Endodermal cell (in vitro differentiated cells): ENCODE measurements around the gene AMBRA1. TPM values are rescaled to one million over a fixed set of nuclear protein-coding genes. Genes with fewer than 3 reads are reported as not detected.

ENCODE experiments used
- DNase-seq: peaks from one replicate; pipeline ENCODE4 v3.0.0-alpha.2; 2017
- H3K27ac ChIP-seq: 2 replicates; pipeline ENCODE4 v1.5.1; 2013; ENCODE audit warnings: mild to moderate bottlenecking, low read depth, low read length, moderate library complexity
- H3K27me3 ChIP-seq: 2 replicates; pipeline ENCODE4 v1.6.1; 2013; ENCODE audit warnings: mild to moderate bottlenecking, low read length, moderate library complexity; ENCODE audit not compliant: insufficient read depth, control insufficient read depth, poor library complexity, severe bottlenecking
- H3K36me3 ChIP-seq: 2 replicates; pipeline ENCODE4 v1.7.0; 2013; ENCODE audit warnings: mild to moderate bottlenecking, low read length, moderate library complexity; ENCODE audit not compliant: control insufficient read depth, insufficient read depth
- H3K4me1 ChIP-seq: one replicate; pipeline ENCODE4 v1.7.0; 2013; ENCODE audit warnings: low read length; ENCODE audit not compliant: control insufficient read depth, insufficient read depth
- H3K4me3 ChIP-seq: 2 replicates; pipeline ENCODE4 v1.5.1; 2013; ENCODE audit warnings: mild to moderate bottlenecking, low read length, moderate library complexity
- H3K9ac ChIP-seq: 2 replicates; pipeline ENCODE4 v1.6.1; 2013; ENCODE audit warnings: mild to moderate bottlenecking, low read length, moderate library complexity; ENCODE audit not compliant: poor library complexity, severe bottlenecking; ENCODE audit errors: extremely low read depth
- H3K9me3 ChIP-seq: 2 replicates; pipeline ENCODE4 v1.6.1; 2013; ENCODE audit warnings: mild to moderate bottlenecking, low read length, moderate library complexity; ENCODE audit not compliant: control insufficient read depth
- H3K27ac Mint-ChIP-seq: 2 replicates; pipeline ENCODE4 v1.8.0; 2020; ENCODE audit warnings: mixed read lengths
- H3K27me3 Mint-ChIP-seq: 2 replicates; pipeline ENCODE4 v1.8.0; 2021; ENCODE audit warnings: mild to moderate bottlenecking, mixed read lengths; ENCODE audit not compliant: insufficient read depth
- H3K36me3 Mint-ChIP-seq: 2 replicates; pipeline ENCODE4 v1.8.0; 2020; ENCODE audit warnings: low read depth, mixed read lengths
- H3K4me1 Mint-ChIP-seq: 2 replicates; pipeline ENCODE4 v1.8.0; 2020; ENCODE audit warnings: mixed read lengths
- H3K4me3 Mint-ChIP-seq: 2 replicates; pipeline ENCODE4 v1.8.0; 2020; ENCODE audit warnings: mild to moderate bottlenecking, moderate library complexity, mixed read lengths
- H3K9me3 Mint-ChIP-seq: 2 replicates; pipeline ENCODE4 v1.8.0; 2020; ENCODE audit warnings: mild to moderate bottlenecking, mixed read lengths
- WGBS, 2 experiments: methylation state at CpG; one replicate each; pipeline versions ENCODE4 v1.1.5 to v1.1.7; 2013; ENCODE audit warnings: missing lambda C conversion rate in 2 of 2, mixed read lengths in 1 of 2; ENCODE audit not compliant: insufficient coverage in 1 of 2, insufficient read length in 1 of 2; 5-methylcytosine and 5-hydroxymethylcytosine counted together
- total RNA-seq, 2 donors: library from RNA; stranded (reverse); fragmentation: NEBNext Ultra II Directional in 1 of 2; extraction: Animal tissue kit (Norgen Biotek cat#: 25700) in 1 of 2; gene quantifications; 2 replicates in 1 of 2; 3 replicates in 1 of 2; pipeline ENCODE4 v1.2.1, GENCODE V29; 2021
- TF ChIP-seq, protein P1 (sequence below): fragments of 200-600 bp; sonication (generic); conservative IDR thresholded peaks from 2 replicates; pipeline ENCODE4 v1.5.0; 2021; ENCODE audit warnings: antibody characterized with exemption, mild to moderate bottlenecking

The AMBRA1 gene
- total RNA-seq, 2 donors from 2014 or later: 54.5 to 67.8 TPM

DNA sequence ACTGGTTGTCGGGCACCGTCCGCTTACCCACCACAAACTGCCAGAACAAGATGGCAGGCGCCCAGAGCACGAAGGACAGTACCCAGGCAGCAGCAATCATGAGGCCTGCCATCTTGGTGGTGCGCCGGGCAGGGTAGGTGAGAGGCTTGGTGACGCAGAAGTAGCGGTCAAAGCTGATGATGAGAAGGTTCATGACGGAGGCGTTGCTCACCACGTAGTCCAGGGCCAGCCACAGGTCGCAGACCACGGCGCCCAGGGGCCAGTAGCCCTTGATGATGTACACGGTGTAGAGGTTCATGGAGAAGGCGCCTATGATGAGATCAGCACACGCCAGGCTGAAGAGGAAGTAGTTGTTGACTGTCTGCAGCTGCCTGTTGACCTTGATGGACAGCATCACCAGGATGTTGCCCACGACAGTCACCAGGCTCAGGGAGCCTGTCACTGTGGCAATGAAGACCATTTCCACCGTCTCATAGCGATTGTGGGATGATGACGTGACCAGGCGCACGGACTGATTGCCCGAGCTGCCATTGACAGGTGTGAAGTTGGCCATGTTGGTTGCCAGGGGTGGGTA, 207.7 kb downstream of the AMBRA1 start:
- Histone ChIP-seq H3K4me1 (peaks cover 21% of the 10 kb centered on the region), H3K27ac (no peak overlapping the region), H3K27me3 (peaks cover 66% of the 10 kb centered on the region), H3K36me3 (peaks cover 12% of the 10 kb centered on the region), H3K9me3 (no peaks in the 10 kb centered on the region), H3K4me3 (no peak overlapping the region), H3K9ac (no peak overlapping the region)
- peaks cover 12% of the 10 kb centered on the region for H3K36me3 Mint-ChIP-seq
- no peaks in the 10 kb centered on the region for H3K9me3 Mint-ChIP-seq
- H3K4me3 Mint-ChIP-seq: no peak overlapping the region
- H3K27ac Mint-ChIP-seq: no peak overlapping the region
- WGBS, 2 experiments: 95 to 96% methylated on average over 19 to 25 of the region's 25 CpGs
- peaks cover 73% of the 10 kb centered on the region for H3K27me3 Mint-ChIP-seq
- H3K4me1 Mint-ChIP-seq: peaks cover 16% of the 10 kb centered on the region
- no peak for DNase-seq
- TF ChIP-seq, protein P1, sequence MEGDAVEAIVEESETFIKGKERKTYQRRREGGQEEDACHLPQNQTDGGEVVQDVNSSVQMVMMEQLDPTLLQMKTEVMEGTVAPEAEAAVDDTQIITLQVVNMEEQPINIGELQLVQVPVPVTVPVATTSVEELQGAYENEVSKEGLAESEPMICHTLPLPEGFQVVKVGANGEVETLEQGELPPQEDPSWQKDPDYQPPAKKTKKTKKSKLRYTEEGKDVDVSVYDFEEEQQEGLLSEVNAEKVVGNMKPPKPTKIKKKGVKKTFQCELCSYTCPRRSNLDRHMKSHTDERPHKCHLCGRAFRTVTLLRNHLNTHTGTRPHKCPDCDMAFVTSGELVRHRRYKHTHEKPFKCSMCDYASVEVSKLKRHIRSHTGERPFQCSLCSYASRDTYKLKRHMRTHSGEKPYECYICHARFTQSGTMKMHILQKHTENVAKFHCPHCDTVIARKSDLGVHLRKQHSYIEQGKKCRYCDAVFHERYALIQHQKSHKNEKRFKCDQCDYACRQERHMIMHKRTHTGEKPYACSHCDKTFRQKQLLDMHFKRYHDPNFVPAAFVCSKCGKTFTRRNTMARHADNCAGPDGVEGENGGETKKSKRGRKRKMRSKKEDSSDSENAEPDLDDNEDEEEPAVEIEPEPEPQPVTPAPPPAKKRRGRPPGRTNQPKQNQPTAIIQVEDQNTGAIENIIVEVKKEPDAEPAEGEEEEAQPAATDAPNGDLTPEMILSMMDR: no peak

DNA sequence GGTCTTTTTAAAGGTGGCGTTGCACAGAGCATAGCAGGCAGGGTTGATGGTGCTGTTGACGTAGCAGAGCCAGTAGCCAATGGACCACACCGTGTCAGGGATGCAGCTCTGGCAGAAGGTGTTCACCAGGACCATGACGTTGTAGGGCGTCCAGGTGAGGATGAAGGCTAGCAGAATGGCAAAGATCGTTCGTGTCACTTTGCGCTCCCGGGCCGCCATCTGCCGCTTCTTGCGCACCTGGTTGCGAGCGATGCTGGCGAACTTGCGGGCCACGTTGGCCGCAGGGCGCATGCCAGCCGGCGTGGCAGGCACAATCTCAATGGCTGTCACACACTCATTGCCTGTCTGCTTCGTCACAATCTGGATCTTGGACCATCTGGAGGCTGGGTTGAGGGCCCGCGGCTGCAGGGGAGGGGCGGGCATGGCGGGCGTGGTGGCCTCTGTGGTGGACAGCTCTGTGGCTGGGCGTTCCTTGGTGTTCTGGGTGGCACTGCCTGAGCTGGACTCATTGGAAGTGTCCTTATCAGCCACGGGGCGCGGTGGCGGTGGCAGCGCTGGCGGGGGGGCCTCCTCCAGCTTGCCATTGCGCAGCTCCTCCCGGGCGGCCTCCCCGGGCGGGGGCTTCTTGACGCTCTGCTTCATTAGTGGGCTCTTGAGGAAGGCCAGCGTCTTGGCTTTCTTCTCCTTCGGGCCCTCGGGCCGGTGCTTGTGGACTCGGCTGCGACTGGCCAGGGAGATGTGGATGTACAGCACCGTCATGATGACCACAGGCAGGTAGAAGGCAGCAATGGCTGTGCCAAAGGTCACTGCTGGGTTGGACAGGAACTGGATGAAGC, 208.4 kb downstream of the AMBRA1 start:
- peaks cover 12% of the 10 kb centered on the region for H3K36me3 ChIP-seq
- Mint-ChIP-seq H3K27me3 (peaks cover 66% of the 10 kb centered on the region), H3K27ac (no peak overlapping the region), H3K4me3 (no peak overlapping the region), H3K4me1 (peaks cover 16% of the 10 kb centered on the region), H3K36me3 (peaks cover 12% of the 10 kb centered on the region), H3K9me3 (no peaks in the 10 kb centered on the region)
- DNase-seq: no peak
- no peak overlapping the region for H3K27ac ChIP-seq
- TF ChIP-seq, protein P1: no peak
- no peaks in the 10 kb centered on the region for H3K9me3 ChIP-seq
- H3K9ac ChIP-seq: no peak overlapping the region
- peaks cover 20% of the 10 kb centered on the region for H3K4me1 ChIP-seq
- 94 to 98% methylated on average over 36 to 47 of the region's 47 CpGs for WGBS, 2 experiments
- peaks cover 59% of the 10 kb centered on the region for H3K27me3 ChIP-seq
- no peak overlapping the region for H3K4me3 ChIP-seq

DNA sequence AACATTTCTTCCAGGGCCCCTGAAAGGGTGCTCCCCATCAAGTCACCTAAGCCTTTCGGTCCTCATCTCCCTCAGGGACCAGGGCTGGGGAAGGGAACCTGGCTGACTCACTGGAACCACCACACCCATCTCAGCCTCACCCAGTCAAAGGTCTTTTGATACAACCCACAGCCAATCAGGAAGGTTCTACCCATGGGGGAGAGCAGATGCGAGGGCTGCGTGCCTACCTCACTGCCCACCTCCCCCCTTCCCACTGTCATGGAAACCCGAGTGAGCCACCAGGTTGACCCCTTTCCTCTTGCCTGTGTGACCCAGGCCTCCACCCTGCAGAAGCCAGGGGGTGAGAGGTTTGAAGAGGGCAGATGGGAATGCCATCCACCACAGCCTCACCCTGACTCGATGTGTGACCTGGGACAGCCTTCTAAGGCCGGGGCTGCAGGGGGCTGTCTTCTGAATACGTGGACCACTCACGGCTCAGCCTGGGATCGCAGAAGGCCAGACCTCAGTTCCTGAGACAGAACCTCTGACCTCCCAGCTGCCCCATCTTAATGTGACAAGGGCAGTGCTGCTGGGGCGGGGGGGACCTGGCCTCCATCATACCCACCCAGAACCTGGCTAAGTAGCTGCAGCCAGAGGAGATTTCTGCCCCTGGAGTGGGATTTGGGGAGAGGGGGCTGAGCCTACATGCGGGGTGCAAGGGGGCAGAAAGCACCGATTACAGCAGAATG, 209.7 kb downstream of the AMBRA1 start:
- H3K9me3 Mint-ChIP-seq: no peaks in the 10 kb centered on the region
- DNase-seq: no peak
- TF ChIP-seq, protein P1: no peak
- no peak overlapping the region for H3K27ac Mint-ChIP-seq
- peaks cover 54% of the 10 kb centered on the region for H3K27me3 Mint-ChIP-seq
- peaks cover 17% of the 10 kb centered on the region for H3K4me1 ChIP-seq
- H3K27me3 ChIP-seq: peaks cover 48% of the 10 kb centered on the region
- no peaks in the 10 kb centered on the region for H3K9me3 ChIP-seq
- H3K4me1 Mint-ChIP-seq: peaks cover 16% of the 10 kb centered on the region
- no peak overlapping the region for H3K27ac ChIP-seq
- no peak overlapping the region for H3K4me3 Mint-ChIP-seq
- peaks cover 12% of the 10 kb centered on the region for H3K36me3 ChIP-seq
- H3K4me3 ChIP-seq: no peak overlapping the region
- 84 to 91% methylated on average over 6 to 12 of the region's 12 CpGs for WGBS, 2 experiments
- H3K9ac ChIP-seq: no peak overlapping the region
- H3K36me3 Mint-ChIP-seq: peaks cover 12% of the 10 kb centered on the region
